Measurements from ENCODE around the gene RASA3.

DNA sequence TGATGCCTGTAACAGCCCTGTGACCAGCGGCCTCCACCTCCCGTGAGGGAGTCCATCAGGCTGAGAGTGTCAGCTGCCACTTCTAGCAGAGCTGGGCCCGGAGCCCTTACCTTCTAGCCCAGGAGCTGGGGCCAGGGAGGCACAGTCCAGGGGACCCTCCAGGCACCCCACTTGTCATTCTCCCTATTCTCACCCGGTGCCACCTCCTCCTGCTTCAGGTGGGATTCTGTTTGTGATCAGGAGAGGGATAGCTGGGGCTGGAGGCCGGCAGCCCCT is 4.1 kb downstream of the RASA3 start:
- TF ChIP-seq SMARCA5 (IDR thresholded peaks at IDR 0.05) = no peak
- TF ChIP-seq, protein P1, sequence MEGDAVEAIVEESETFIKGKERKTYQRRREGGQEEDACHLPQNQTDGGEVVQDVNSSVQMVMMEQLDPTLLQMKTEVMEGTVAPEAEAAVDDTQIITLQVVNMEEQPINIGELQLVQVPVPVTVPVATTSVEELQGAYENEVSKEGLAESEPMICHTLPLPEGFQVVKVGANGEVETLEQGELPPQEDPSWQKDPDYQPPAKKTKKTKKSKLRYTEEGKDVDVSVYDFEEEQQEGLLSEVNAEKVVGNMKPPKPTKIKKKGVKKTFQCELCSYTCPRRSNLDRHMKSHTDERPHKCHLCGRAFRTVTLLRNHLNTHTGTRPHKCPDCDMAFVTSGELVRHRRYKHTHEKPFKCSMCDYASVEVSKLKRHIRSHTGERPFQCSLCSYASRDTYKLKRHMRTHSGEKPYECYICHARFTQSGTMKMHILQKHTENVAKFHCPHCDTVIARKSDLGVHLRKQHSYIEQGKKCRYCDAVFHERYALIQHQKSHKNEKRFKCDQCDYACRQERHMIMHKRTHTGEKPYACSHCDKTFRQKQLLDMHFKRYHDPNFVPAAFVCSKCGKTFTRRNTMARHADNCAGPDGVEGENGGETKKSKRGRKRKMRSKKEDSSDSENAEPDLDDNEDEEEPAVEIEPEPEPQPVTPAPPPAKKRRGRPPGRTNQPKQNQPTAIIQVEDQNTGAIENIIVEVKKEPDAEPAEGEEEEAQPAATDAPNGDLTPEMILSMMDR (IDR thresholded peaks at IDR 0.05 in 2 of 3, conservative IDR thresholded peaks at IDR 0.05 in 1 of 3; ENCODE audit: insufficient read depth in 2 of 3, low read depth in 1 of 3, low read length in 3 of 3) = no peak
- no peak for TF ChIP-seq TFAM (CRISPR knock-in tag; conservative IDR thresholded peaks at IDR 0.05)
- TF ChIP-seq NFATC3 (IDR thresholded peaks at IDR 0.05) = no peak
- no peak for TF ChIP-seq FOXK2 (conservative IDR thresholded peaks at IDR 0.05 in 1 of 2, IDR thresholded peaks at IDR 0.05 in 1 of 2; ENCODE audit: low read depth in 2 of 2)
- TF ChIP-seq GATAD2A (IDR thresholded peaks at IDR 0.05) = no peak
- TF ChIP-seq, protein P2, sequence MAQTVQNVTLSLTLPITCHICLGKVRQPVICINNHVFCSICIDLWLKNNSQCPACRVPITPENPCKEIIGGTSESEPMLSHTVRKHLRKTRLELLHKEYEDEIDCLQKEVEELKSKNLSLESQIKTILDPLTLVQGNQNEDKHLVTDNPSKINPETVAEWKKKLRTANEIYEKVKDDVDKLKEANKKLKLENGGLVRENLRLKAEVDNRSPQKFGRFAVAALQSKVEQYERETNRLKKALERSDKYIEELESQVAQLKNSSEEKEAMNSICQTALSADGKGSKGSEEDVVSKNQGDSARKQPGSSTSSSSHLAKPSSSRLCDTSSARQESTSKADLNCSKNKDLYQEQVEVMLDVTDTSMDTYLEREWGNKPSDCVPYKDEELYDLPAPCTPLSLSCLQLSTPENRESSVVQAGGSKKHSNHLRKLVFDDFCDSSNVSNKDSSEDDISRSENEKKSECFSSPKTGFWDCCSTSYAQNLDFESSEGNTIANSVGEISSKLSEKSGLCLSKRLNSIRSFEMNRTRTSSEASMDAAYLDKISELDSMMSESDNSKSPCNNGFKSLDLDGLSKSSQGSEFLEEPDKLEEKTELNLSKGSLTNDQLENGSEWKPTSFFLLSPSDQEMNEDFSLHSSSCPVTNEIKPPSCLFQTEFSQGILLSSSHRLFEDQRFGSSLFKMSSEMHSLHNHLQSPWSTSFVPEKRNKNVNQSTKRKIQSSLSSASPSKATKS (CRISPR knock-in tag; IDR thresholded peaks at IDR 0.05) = no peak
- TF ChIP-seq MYC (IDR thresholded peaks at IDR 0.05; ENCODE audit: low read depth, low read length) = no peak
- TF ChIP-seq MYC (CRISPR knock-in tag; IDR thresholded peaks at IDR 0.05; ENCODE audit: borderline replicate concordance, low read depth) = no peak
- no peak for TF ChIP-seq ZNF174 (CRISPR knock-in tag; IDR thresholded peaks at IDR 0.05)

Measured in K562 (cell line).